Measurements from ENCODE around the gene EIF4G3. TPM values are rescaled to one million over a fixed set of nuclear protein-coding genes. Genes with fewer than 3 reads are reported as not detected.
A peak's percentile ranks its signal among the peaks of the same experiment; 100 is the strongest.

Gene EIF4G3
- total RNA-seq, 1 experiment from 2014 or later, result 72.0 TPM

GRCh38 chr1:20996554-20996953 lies 180.1 kb downstream of the EIF4G3 start:
- H2AFZ ChIP-seq (ENCODE audit: low read length), result no peak overlapping the region
- TF ChIP-seq CTCF (conservative IDR thresholded peaks at IDR 0.05), result no peak
- peaks cover 14 to 19% of the 10 kb centered on the region in 2 experiments for H3K4me1 Mint-ChIP-seq
- DNase-seq, result no peak
- no peaks in the 10 kb centered on the region for H3K9me3 ChIP-seq (ENCODE audit: control insufficient read depth, low read depth, low read length)
- H3K79me1 ChIP-seq (ENCODE audit: insufficient read depth, low read depth, low read length, poor library complexity, severe bottlenecking), result no peaks in the 10 kb centered on the region
- no peak overlapping the region for H3K23ac ChIP-seq (ENCODE audit: insufficient read length, low read depth, low read length)
- no peak overlapping the region for H2BK120ac ChIP-seq (ENCODE audit: low read depth, low read length, poor library complexity, severe bottlenecking)
- 0 out of 7 replicates have a peak overlapping the region, but pooled peaks of 1 of the 3 experiments have one; percentile 42 for H3K27ac Mint-ChIP-seq
- H2BK20ac ChIP-seq (ENCODE audit: low read depth, low read length, poor library complexity, severe bottlenecking), result no peak overlapping the region
- no peak overlapping the region for H3K4me2 ChIP-seq (ENCODE audit: insufficient read depth, insufficient read length, low read length)
- no peak overlapping the region for H3K18ac ChIP-seq (ENCODE audit: insufficient read length, low read depth, low read length)
- no peak overlapping the region for H4K5ac ChIP-seq (ENCODE audit: insufficient read length, low read depth, low read length)
- no peak overlapping the region for H3K56ac ChIP-seq (ENCODE audit: insufficient read length, low read depth, low read length)
- no peaks in the 10 kb centered on the region; the same call in 1 of the 2 replicates for H3K27me3 ChIP-seq (ENCODE audit: insufficient read depth, low read length)
- H3K4ac ChIP-seq (ENCODE audit: low read depth, low read length), result no peak overlapping the region
- no peaks in the 10 kb centered on the region for H3K23me2 ChIP-seq (ENCODE audit: insufficient read length, low read depth, low read length, poor library complexity, severe bottlenecking)
- H3K27ac ChIP-seq (ENCODE audit: insufficient read length, low read depth, low read length), result no peak overlapping the region
- no peaks in the 10 kb centered on the region for H3K27me3 Mint-ChIP-seq (ENCODE audit: low read depth)
- H3K14ac ChIP-seq (ENCODE audit: insufficient read depth, low read length), result no peak overlapping the region
- H4K20me1 ChIP-seq (ENCODE audit: control insufficient read depth, insufficient read depth, insufficient read length), result no peaks in the 10 kb centered on the region
- H3K9me3 Mint-ChIP-seq, result no peaks in the 10 kb centered on the region
- H2AK5ac ChIP-seq (ENCODE audit: insufficient read length, low read length), result no peak overlapping the region
- no peaks in the 10 kb centered on the region for H3K79me2 ChIP-seq (ENCODE audit: insufficient read depth, low read length)
- no peak overlapping the region for H3T11ph ChIP-seq (ENCODE audit: low read length)
- H4K91ac ChIP-seq (ENCODE audit: insufficient read length, low read depth, low read length), result no peak overlapping the region
- no peak overlapping the region for H2BK5ac ChIP-seq (ENCODE audit: insufficient read length, low read length)
- H3K36me3 Mint-ChIP-seq (ENCODE audit: insufficient read depth in 1 of 3, low read depth in 3 of 3), result peaks cover 0 to 4% (median 0%) of the 10 kb centered on the region in 3 experiments; a peak in 1 of 7 replicates
- no peak overlapping the region for H2BK12ac ChIP-seq (ENCODE audit: insufficient read length, low read depth, low read length)
- H3K4me3 Mint-ChIP-seq, result no peak overlapping the region
- H4K8ac ChIP-seq (replicated peaks; ENCODE audit: insufficient read length, low read depth, low read length), result no peak overlapping the region
- H3K4me1 ChIP-seq (ENCODE audit: insufficient read depth, low read length), result no peaks in the 10 kb centered on the region; the same call in 1 of the 2 replicates
- H2BK15ac ChIP-seq (ENCODE audit: low read depth, low read length), result no peak overlapping the region
- no peak overlapping the region for H3K9ac ChIP-seq (ENCODE audit: extremely low read depth, insufficient read length, low read length)
